Urinary bladder (tissue), 4 donors: ENCODE results near the gene NAPG. TPM values are rescaled to one million over a fixed set of nuclear protein-coding genes. Genes with fewer than 3 reads are reported as not detected.
"Not testable (repeated sequence)": the region's sequence is repeated elsewhere in the genome, so short reads cannot be mapped to it uniquely, and the experiment has no call there.

Experiments used
- DNase-seq: peaks from one replicate; pipeline ENCODE4 v3.0.0-alpha.2; 2015; ENCODE audit errors: extremely low spot score
- H3K27ac ChIP-seq: one replicate; pipeline ENCODE4 v1.5.1; 2013; ENCODE audit warnings: low read depth, mild to moderate bottlenecking, moderate library complexity
- H3K36me3 ChIP-seq: one replicate; pipeline ENCODE4 v1.6.1; 2013; ENCODE audit warnings: mild to moderate bottlenecking, moderate library complexity; ENCODE audit not compliant: insufficient read depth
- H3K4me1 ChIP-seq: one replicate; pipeline ENCODE4 v1.6.1; 2013; ENCODE audit warnings: mild to moderate bottlenecking, moderate library complexity; ENCODE audit not compliant: insufficient read depth
- H3K4me3 ChIP-seq: one replicate; pipeline ENCODE4 v1.5.1; 2013; ENCODE audit warnings: low read depth, low read length
- WGBS: extraction: QIAGEN DNeasy Blood & Tissue Kit; methylation state at CpG from one replicate; pipeline ENCODE4 v1.1.7; 2013; 5-methylcytosine and 5-hydroxymethylcytosine counted together
- polyA plus RNA-seq: library from polyadenylated mRNA; stranded (reverse); fragments of 200-250 nt; gene quantifications from one replicate; pipeline ENCODE4 v1.2.3, GENCODE V29; 2013
- total RNA-seq: library from RNA; depleted of rRNA; stranded (reverse); fragments of >200 nt; gene quantifications from one replicate; pipeline ENCODE4 v1.2.3, GENCODE V29; 2014
- donor health status: healthy with polysubstance abuse.
- donor health status: healthy.

The NAPG gene
- total and polyA plus RNA-seq, 2 donors = 20.8 to 80.3 TPM

GRCh38 chr18:10564975-10565773 lies 39.3 kb downstream of the NAPG start:
- no peak for DNase-seq
- Histone ChIP-seq H3K36me3 (no peaks in the 10 kb centered on the region), H3K4me1 (no peaks in the 10 kb centered on the region), H3K4me3 (no peak overlapping the region), H3K27ac (no peak overlapping the region)
- WGBS = 88% methylated on average over 10 of the region's 10 CpGs

- DNase-seq = no peak
- no peak overlapping the region for H3K27ac ChIP-seq
- H3K4me3 ChIP-seq = no peak overlapping the region
- WGBS = 87% methylated on average over 5 of the region's 5 CpGs
- H3K36me3 ChIP-seq = no peaks in the 10 kb centered on the region
- H3K4me1 ChIP-seq = no peaks in the 10 kb centered on the region
These were observed 40.0 kb downstream of the NAPG start for GRCh38 chr18:10565835-10566234.

GRCh38 chr18:10566390-10566789 lies 40.6 kb downstream of the NAPG start:
- Histone ChIP-seq H3K4me3 (no peak overlapping the region), H3K4me1 (no peaks in the 10 kb centered on the region), H3K27ac (no peak overlapping the region), H3K36me3 (no peaks in the 10 kb centered on the region)
- WGBS = 98% methylated on average over 3 of the region's 3 CpGs
- DNase-seq = no peak

GRCh38 chr18:10569941-10570340 lies 44.1 kb downstream of the NAPG start:
- not testable (repeated sequence) for H3K27ac ChIP-seq, H3K4me3 ChIP-seq, DNase-seq, H3K4me1 ChIP-seq, H3K36me3 ChIP-seq
- 84% methylated on average over 5 of the region's 5 CpGs for WGBS

GRCh38 chr18:10570622-10571021 lies 44.8 kb downstream of the NAPG start:
- 93% methylated on average over 1 of the region's 1 CpG for WGBS
- Histone ChIP-seq H3K27ac (no peak overlapping the region), H3K36me3 (no peaks in the 10 kb centered on the region), H3K4me1 (no peaks in the 10 kb centered on the region), H3K4me3 (no peak overlapping the region)
- no peak for DNase-seq

GRCh38 chr18:10571537-10571936 lies 45.7 kb downstream of the NAPG start:
- Histone ChIP-seq H3K4me3 (no peak overlapping the region), H3K4me1 (no peaks in the 10 kb centered on the region), H3K27ac (no peak overlapping the region), H3K36me3 (no peaks in the 10 kb centered on the region)
- WGBS = 52% methylated on average over 2 of the region's 2 CpGs
- DNase-seq = no peak

- H3K36me3 ChIP-seq, H3K4me1 ChIP-seq, H3K27ac ChIP-seq, H3K4me3 ChIP-seq, DNase-seq: not testable (repeated sequence)
- WGBS = 57% methylated on average over 1 of the region's 2 CpGs
These were observed 47.4 kb downstream of the NAPG start for GRCh38 chr18:10573261-10573660.

- not testable (repeated sequence) for H3K4me3 ChIP-seq, H3K27ac ChIP-seq, H3K36me3 ChIP-seq, DNase-seq, H3K4me1 ChIP-seq
- 75% methylated on average over 2 of the region's 2 CpGs for WGBS
These were observed 48.6 kb downstream of the NAPG start for GRCh38 chr18:10574412-10574811.

GRCh38 chr18:10577842-10578572 lies 52.2 kb downstream of the NAPG start:
- not testable (repeated sequence) for H3K36me3 ChIP-seq, H3K27ac ChIP-seq, H3K4me3 ChIP-seq, DNase-seq, H3K4me1 ChIP-seq
- WGBS = 85% methylated on average over 25 of the region's 25 CpGs

GRCh38 chr18:10578573-10578899 lies 52.7 kb downstream of the NAPG start:
- not testable (repeated sequence) for H3K4me1 ChIP-seq, H3K36me3 ChIP-seq, DNase-seq, H3K27ac ChIP-seq, H3K4me3 ChIP-seq
- WGBS = 94% methylated on average over 11 of the region's 11 CpGs

GRCh38 chr18:10579079-10579867 lies 53.4 kb downstream of the NAPG start:
- Histone ChIP-seq H3K27ac (no peak overlapping the region), H3K4me3 (no peak overlapping the region), H3K36me3 (no peaks in the 10 kb centered on the region), H3K4me1 (no peaks in the 10 kb centered on the region)
- DNase-seq = no peak
- 79% methylated on average over 12 of the region's 12 CpGs for WGBS

GRCh38 chr18:10580215-10580614 lies 54.4 kb downstream of the NAPG start:
- Histone ChIP-seq H3K4me1 (no peaks in the 10 kb centered on the region), H3K36me3 (no peaks in the 10 kb centered on the region), H3K4me3 (no peak overlapping the region), H3K27ac (no peak overlapping the region)
- DNase-seq = no peak
- 96% methylated on average over 4 of the region's 4 CpGs for WGBS

- Histone ChIP-seq H3K36me3 (no peaks in the 10 kb centered on the region), H3K27ac (no peak overlapping the region), H3K4me3 (no peak overlapping the region), H3K4me1 (no peaks in the 10 kb centered on the region)
- no peak for DNase-seq
- 77% methylated on average over 1 of the region's 1 CpG for WGBS
These were observed 59.4 kb downstream of the NAPG start for GRCh38 chr18:10585260-10585659.

GRCh38 chr18:10588975-10589374 lies 63.1 kb downstream of the NAPG start:
- no peak overlapping the region for H3K27ac ChIP-seq
- no peaks in the 10 kb centered on the region for H3K4me1 ChIP-seq
- H3K36me3 ChIP-seq = no peaks in the 10 kb centered on the region
- no peak overlapping the region for H3K4me3 ChIP-seq
- 91% methylated on average over 30 of the region's 30 CpGs for WGBS
- DNase-seq = no peak
